SK-N-MC (cell line): ENCODE data around the gene ESR2.

Experiments used
- DNase-seq: peaks from one replicate; pipeline ENCODE4 v3.0.0-alpha.2; 2011; ENCODE audit warnings: low read depth, low spot score
- H3K27ac ChIP-seq: fragments of 200-600 bp; sonication (generic); 2 replicates; pipeline ENCODE4 v1.5.1; 2016; ENCODE audit warnings: mixed run types
- H3K36me3 ChIP-seq: fragments of 200-600 bp; sonication (generic); 2 replicates; pipeline ENCODE4 v1.6.1; 2017; ENCODE audit warnings: antibody characterized with exemption, low read length, mixed read lengths; ENCODE audit not compliant: insufficient read depth
- H3K4me3 ChIP-seq: fragments of 200-600 bp; sonication (generic); 2 replicates; pipeline ENCODE4 v1.5.1; 2016
- H3K9ac ChIP-seq: fragments of 200-600 bp; sonication (generic); 2 replicates; pipeline ENCODE4 v1.8.0; 2017; ENCODE audit warnings: mixed run types, mixed read lengths; ENCODE audit not compliant: insufficient read length
- H3K9me3 ChIP-seq: fragments of 200-600 bp; sonication (generic); 2 replicates; pipeline ENCODE4 v1.6.1; 2017; ENCODE audit warnings: low read depth, mild to moderate bottlenecking, antibody characterized with exemption, low read length, moderate library complexity, mixed read lengths
- EZH2 ChIP-seq: fragments of 200-600 bp; sonication (generic); IDR thresholded peaks from one replicate; pipeline ENCODE4 v1.6.1; 2017; ENCODE audit warnings: antibody characterized with exemption
- FOXP2 ChIP-seq: optimal IDR thresholded peaks from 2 replicates; pipeline ENCODE3; 2011; ENCODE audit warnings: mild to moderate bottlenecking, moderate library complexity; ENCODE audit not compliant: insufficient read depth; ENCODE audit errors: extremely low read length, control extremely low read depth
- POLR2AphosphoS5 ChIP-seq: IDR thresholded peaks from 2 replicates; pipeline ENCODE4 v1.6.1; 2012; ENCODE audit warnings: mild to moderate bottlenecking, low read depth, low read length, borderline replicate concordance

ESR2 gene

GRCh38 chr14:64234877-64235651 lies 59.1 kb downstream of the ESR2 start:
- no peak for DNase-seq

GRCh38 chr14:64233531-64234190 lies 60.5 kb downstream of the ESR2 start:
- Histone ChIP-seq H3K36me3 (peaks cover 5% of the 10 kb centered on the region), H3K4me3 (no peak overlapping the region), H3K27ac (no peak overlapping the region), H3K9ac (no peak overlapping the region), H3K9me3 (no peaks in the 10 kb centered on the region)
- DNase-seq, result no peak
- TF ChIP-seq EZH2 (no peak), FOXP2 (no peak), POLR2AphosphoS5 (no peak)

More at GRCh38 chr14:64234877-64235651, 59.1 kb downstream of the ESR2 start:
- Histone ChIP-seq H3K9me3 (no peaks in the 10 kb centered on the region), H3K4me3 (no peak overlapping the region), H3K36me3 (no peaks in the 10 kb centered on the region), H3K27ac (no peak overlapping the region), H3K9ac (no peak overlapping the region)
- TF ChIP-seq POLR2AphosphoS5 (no peak), EZH2 (no peak), FOXP2 (no peak)

GRCh38 chr14:64232944-64233343 lies 61.2 kb downstream of the ESR2 start:
- Histone ChIP-seq H3K36me3 (peaks cover 13% of the 10 kb centered on the region), H3K9ac (no peak overlapping the region), H3K27ac (no peak overlapping the region), H3K4me3 (no peak overlapping the region), H3K9me3 (no peaks in the 10 kb centered on the region)
- TF ChIP-seq POLR2AphosphoS5 (no peak), EZH2 (no peak), FOXP2 (no peak)
- DNase-seq, result no peak

- no peak for TF ChIP-seq EZH2
- no peak for TF ChIP-seq FOXP2
- TF ChIP-seq POLR2AphosphoS5, result no peak
- Histone ChIP-seq H3K4me3 (no peak overlapping the region), H3K27ac (no peak overlapping the region), H3K9me3 (no peaks in the 10 kb centered on the region), H3K9ac (no peak overlapping the region), H3K36me3 (peaks cover 15% of the 10 kb centered on the region)
- no peak for DNase-seq
Measured at GRCh38 chr14:64232095-64232838, 61.9 kb downstream of the ESR2 start.

- no peak for DNase-seq
- H3K27ac ChIP-seq, result no peak overlapping the region
- H3K36me3 ChIP-seq, result peaks cover 28% of the 10 kb centered on the region
- no peak overlapping the region for H3K9ac ChIP-seq
- TF ChIP-seq FOXP2 (no peak), EZH2 (no peak), POLR2AphosphoS5 (no peak)
- H3K9me3 ChIP-seq, result no peaks in the 10 kb centered on the region
- no peak overlapping the region for H3K4me3 ChIP-seq
Measured at GRCh38 chr14:64229489-64229888, 64.7 kb downstream of the ESR2 start.

DNA sequence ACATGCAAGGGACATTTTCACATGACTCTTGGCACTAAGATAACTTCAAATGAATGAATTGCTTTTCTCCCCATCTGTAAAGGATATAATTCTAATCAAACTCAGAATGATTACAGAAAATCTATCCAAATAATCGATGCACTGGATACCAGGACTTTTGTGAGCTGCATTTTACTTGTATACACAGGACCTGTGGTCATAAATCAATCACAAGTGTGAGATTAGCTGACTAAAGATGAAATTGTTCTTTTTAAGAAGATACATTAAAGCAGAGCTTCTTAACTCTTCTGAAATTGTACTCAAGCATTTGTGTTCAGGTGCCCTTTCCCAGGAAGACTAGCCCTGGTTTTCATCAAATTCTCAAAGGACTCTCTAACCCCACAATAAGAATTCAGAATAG lies 66.3 kb downstream of the ESR2 start:
- Histone ChIP-seq H3K27ac (no peak overlapping the region), H3K9me3 (no peaks in the 10 kb centered on the region), H3K36me3 (peaks cover 38% of the 10 kb centered on the region), H3K9ac (no peak overlapping the region), H3K4me3 (no peak overlapping the region)
- TF ChIP-seq POLR2AphosphoS5 (no peak), FOXP2 (no peak), EZH2 (no peak)
- DNase-seq, result no peak

DNA sequence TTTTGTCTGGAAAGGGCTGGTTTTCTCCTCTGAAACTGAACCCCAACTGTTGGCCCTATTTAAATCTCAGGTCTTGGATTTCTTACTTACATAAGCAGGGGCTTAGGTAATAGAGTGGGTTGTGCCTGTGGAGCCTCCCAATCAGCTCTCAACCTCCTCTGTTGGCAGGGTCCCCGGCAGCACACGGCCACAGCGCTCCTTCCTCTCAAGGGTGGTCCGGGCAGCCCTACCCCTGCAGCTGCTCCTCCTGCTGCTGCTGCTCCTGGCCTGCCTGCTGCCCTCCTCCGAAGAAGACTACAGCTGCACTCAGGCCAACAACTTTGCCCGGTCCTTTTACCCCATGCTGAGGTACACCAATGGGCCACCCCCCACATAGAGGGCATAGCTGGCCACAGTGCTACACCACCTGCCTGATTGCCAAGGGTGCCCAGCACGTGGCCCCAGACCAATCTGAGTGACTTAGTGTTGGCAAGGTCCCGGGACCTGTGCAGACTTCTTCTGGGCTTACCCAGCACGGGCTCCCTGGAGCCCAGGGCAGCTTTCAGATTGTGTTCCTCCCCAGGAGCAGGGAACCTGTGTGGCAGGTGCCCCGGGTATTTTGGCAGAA lies 68.9 kb downstream of the ESR2 start:
- Histone ChIP-seq H3K9ac (no peak overlapping the region), H3K4me3 (no peak overlapping the region), H3K36me3 (peaks cover 55% of the 10 kb centered on the region), H3K9me3 (no peaks in the 10 kb centered on the region), H3K27ac (no peak overlapping the region)
- no peak for DNase-seq
- TF ChIP-seq POLR2AphosphoS5, result no peak
- TF ChIP-seq EZH2, result no peak
- TF ChIP-seq FOXP2, result no peak
